DOHH2 (cell line): ENCODE measurements around the gene PGAP3.

ENCODE experiments used
- H3F3A ChIP-seq: fragments of 200-600 bp; sonication (generic), shearing (Covaris generic); 2 replicates; pipeline ENCODE4 v1.6.0; 2016; ENCODE audit warnings: antibody characterized with exemption, mild to moderate bottlenecking; ENCODE audit not compliant: control insufficient read depth, insufficient read depth
- H3K27ac ChIP-seq: fragments of 200-600 bp; sonication (generic); 2 replicates; pipeline ENCODE4 v1.5.1; 2014; ENCODE audit warnings: low read depth, mild to moderate bottlenecking, low read length, moderate library complexity
- H3K27me3 ChIP-seq: fragments of 200-600 bp; sonication (generic); 2 replicates; pipeline ENCODE4 v1.6.1; 2014; ENCODE audit warnings: mild to moderate bottlenecking, low read length, mixed read lengths; ENCODE audit not compliant: control insufficient read depth
- H3K36me3 ChIP-seq: fragments of 200-600 bp; sonication (generic); 2 replicates; pipeline ENCODE4 v1.6.1; 2014; ENCODE audit warnings: mild to moderate bottlenecking, low read length, moderate library complexity, mixed read lengths; ENCODE audit not compliant: control insufficient read depth
- H3K4me1 ChIP-seq: fragments of 200-600 bp; sonication (generic); 2 replicates; pipeline ENCODE4 v1.6.1; 2014; ENCODE audit warnings: mild to moderate bottlenecking, low read length, mixed read lengths; ENCODE audit not compliant: control insufficient read depth
- H3K4me2 ChIP-seq: fragments of 200-600 bp; sonication (generic); 2 replicates; pipeline ENCODE4 v1.6.0; 2014; ENCODE audit warnings: mild to moderate bottlenecking, low read length, moderate library complexity
- H3K4me3 ChIP-seq: fragments of 200-600 bp; sonication (generic); 2 replicates; pipeline ENCODE4 v1.5.1; 2014; ENCODE audit warnings: mild to moderate bottlenecking, low read length, mixed read lengths
- H3K79me2 ChIP-seq: fragments of 200-600 bp; sonication (generic); 2 replicates; pipeline ENCODE4 v1.6.1; 2014; ENCODE audit warnings: mild to moderate bottlenecking, low read length, mixed read lengths; ENCODE audit not compliant: control insufficient read depth
- H3K9me2 ChIP-seq: fragments of 200-600 bp; sonication (generic); replicated peaks from 2 replicates; pipeline ENCODE4 v1.6.1; 2014; ENCODE audit warnings: mild to moderate bottlenecking, low read length, mixed read lengths; ENCODE audit not compliant: control insufficient read depth
- H3K9me3 ChIP-seq: fragments of 200-600 bp; sonication (generic); 2 replicates; pipeline ENCODE4 v1.6.1; 2014; ENCODE audit warnings: antibody characterized with exemption, low read length, mixed read lengths; ENCODE audit not compliant: control insufficient read depth, insufficient read depth
- H4K20me1 ChIP-seq: fragments of 200-600 bp; sonication (generic); 2 replicates; pipeline ENCODE4 v1.6.0; 2014; ENCODE audit warnings: low read depth, mild to moderate bottlenecking, antibody characterized with exemption, low read length, moderate library complexity; ENCODE audit not compliant: control insufficient read depth, insufficient read depth
- CTCF ChIP-seq: fragments of 200-600 bp; sonication (generic); IDR thresholded peaks from one replicate; pipeline ENCODE4 v1.5.1; 2014; ENCODE audit warnings: antibody characterized with exemption, mild to moderate bottlenecking, low read depth, low read length; ENCODE audit not compliant: poor library complexity, severe bottlenecking
- EZH2phosphoT487 ChIP-seq: fragments of 200-600 bp; sonication (generic); IDR thresholded peaks from 2 replicates; pipeline ENCODE4 v1.6.1; 2017; ENCODE audit warnings: borderline replicate concordance, mild to moderate bottlenecking, antibody characterized with exemption, low read length, moderate library complexity, mixed read lengths

Gene PGAP3

DNA sequence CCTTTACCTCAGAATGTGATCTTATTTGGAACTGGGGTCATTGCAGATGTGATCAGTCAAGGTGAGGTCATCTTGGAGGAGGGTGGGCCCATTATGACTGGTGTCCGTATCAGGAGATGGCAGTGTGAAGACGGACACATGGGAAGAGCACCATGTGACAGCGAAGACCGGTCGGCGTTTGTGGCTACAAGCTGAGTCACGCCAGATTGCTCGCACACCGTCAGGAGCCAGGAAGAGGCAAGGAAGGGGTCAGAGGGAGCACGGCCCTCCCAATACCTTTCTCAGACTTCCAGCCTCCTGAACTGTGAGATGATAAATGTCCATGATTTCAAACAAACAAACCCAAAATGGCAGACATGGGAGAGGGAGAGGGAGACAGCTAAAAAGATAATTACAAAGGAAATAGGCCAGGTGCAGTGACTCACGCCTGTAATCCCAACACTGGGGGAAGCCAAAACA, 37.7 kb downstream of the PGAP3 start:
- Histone ChIP-seq H3K9me3 (no peaks in the 10 kb centered on the region), H3K4me3 (no peak overlapping the region), H3K36me3 (peaks cover 4% of the 10 kb centered on the region; the same call in 1 of the 2 replicates), H3K4me1 (no peaks in the 10 kb centered on the region; the same call in 1 of the 2 replicates), H3K79me2 (peaks cover 24% of the 10 kb centered on the region), H3K27me3 (no peaks in the 10 kb centered on the region), H3K4me2 (no peak overlapping the region), H3K27ac (no peak overlapping the region), H3K9me2 (no peaks in the 10 kb centered on the region), H3F3A (no peaks in the 10 kb centered on the region), H4K20me1 (0 out of 2 replicates have a peak, but pooled peaks cover under 1% of the 10 kb centered on the region)
- TF ChIP-seq EZH2phosphoT487 (no peak), CTCF (no peak)

DNA sequence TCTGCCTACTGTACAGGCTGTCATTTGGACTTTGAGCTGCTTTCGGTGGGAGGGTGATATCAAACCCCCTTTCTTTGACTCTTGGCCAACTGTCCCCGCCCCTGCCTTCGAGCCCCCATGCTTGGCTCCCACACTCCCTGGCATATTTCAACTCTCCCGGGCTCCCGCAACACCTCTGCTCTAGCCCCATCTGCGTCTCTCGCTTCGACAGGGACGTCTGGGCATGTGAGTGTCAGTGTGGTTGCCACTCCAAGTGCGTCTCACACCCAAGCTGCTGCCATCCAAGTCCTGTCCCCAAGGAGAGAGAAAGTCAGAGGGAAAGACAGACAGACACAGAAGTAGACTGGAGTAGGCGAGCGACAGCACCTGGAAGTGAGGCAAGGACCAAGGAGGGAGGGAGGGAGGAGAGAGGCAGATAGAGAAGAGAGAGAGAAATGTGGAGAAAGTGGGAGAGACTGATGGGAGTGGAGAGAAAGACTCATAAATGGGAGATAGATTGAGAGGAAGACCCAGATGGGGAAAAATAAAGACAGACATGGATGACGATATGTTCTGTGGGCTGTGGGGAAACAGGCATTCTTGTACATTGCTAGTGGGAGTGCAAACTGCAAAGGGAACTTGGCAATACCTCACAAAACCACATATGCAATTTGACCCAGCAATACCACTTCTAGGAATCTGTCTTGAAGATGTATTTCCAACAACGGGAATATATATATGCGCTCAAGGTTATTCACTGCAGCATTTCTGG, 39.1 kb downstream of the PGAP3 start:
- Histone ChIP-seq H3K9me2 (no peaks in the 10 kb centered on the region), H3F3A (no peaks in the 10 kb centered on the region), H3K27ac (no peak overlapping the region), H3K4me1 (no peaks in the 10 kb centered on the region), H3K9me3 (no peaks in the 10 kb centered on the region), H4K20me1 (0 out of 2 replicates have a peak, but pooled peaks cover 4% of the 10 kb centered on the region), H3K79me2 (peaks cover 35% of the 10 kb centered on the region), H3K36me3 (no peaks in the 10 kb centered on the region), H3K4me2 (no peak overlapping the region), H3K27me3 (no peaks in the 10 kb centered on the region), H3K4me3 (no peak overlapping the region)
- no peak for TF ChIP-seq EZH2phosphoT487

GRCh38 chr17:39647256-39647655, 40.6 kb downstream of the PGAP3 start:
- Histone ChIP-seq H4K20me1 (peaks cover 13% of the 10 kb centered on the region; the same call in 1 of the 2 replicates), H3F3A (no peaks in the 10 kb centered on the region), H3K27me3 (no peaks in the 10 kb centered on the region), H3K9me3 (no peaks in the 10 kb centered on the region), H3K9me2 (no peaks in the 10 kb centered on the region), H3K4me1 (no peaks in the 10 kb centered on the region; the same call in 1 of the 2 replicates), H3K79me2 (peaks cover 48% of the 10 kb centered on the region), H3K4me2 (no peak overlapping the region), H3K36me3 (no peaks in the 10 kb centered on the region), H3K27ac (no peak overlapping the region), H3K4me3 (no peak overlapping the region)
- no peak for TF ChIP-seq EZH2phosphoT487
- TF ChIP-seq CTCF = no peak

DNA sequence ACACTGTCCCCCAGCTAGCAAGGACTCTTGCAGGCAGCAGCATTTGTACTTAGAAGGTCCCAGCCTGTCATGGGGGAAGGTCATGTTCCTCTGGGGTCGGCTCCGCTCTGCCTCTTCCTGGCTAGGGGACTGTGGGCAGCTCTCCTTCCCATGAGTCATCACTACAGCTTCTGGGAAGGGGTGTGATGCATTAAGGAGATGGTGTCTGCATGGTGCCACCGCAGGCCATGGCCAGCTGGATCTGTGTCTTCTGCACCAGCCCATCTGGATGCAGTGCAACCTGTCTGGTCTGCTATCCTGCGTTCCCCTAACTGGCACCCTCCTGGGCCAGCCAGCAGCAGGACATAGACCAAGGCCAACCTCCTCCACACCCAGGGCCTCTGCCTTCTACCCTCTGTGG, 44.6 kb downstream of the PGAP3 start:
- H3K4me1 ChIP-seq = peaks cover 5% of the 10 kb centered on the region
- TF ChIP-seq EZH2phosphoT487 (no peak), CTCF (no peak)
- H3K4me2 ChIP-seq = no peak overlapping the region
- no peaks in the 10 kb centered on the region for H3K27me3 ChIP-seq
- no peaks in the 10 kb centered on the region for H3K9me3 ChIP-seq
- H3K9me2 ChIP-seq = no peaks in the 10 kb centered on the region
- peaks cover 79% of the 10 kb centered on the region for H3K79me2 ChIP-seq
- no peak overlapping the region for H3K4me3 ChIP-seq
- no peaks in the 10 kb centered on the region for H3F3A ChIP-seq
- peaks cover 15% of the 10 kb centered on the region; the same call in 1 of the 2 replicates for H4K20me1 ChIP-seq
- no peak overlapping the region for H3K27ac ChIP-seq
- peaks cover 8% of the 10 kb centered on the region; the same call in 1 of the 2 replicates for H3K36me3 ChIP-seq
